OCI-LY3 (cell line): Measurements from ENCODE around the gene MYOT.

Experiments
- H2AFZ ChIP-seq: fragments of 200-600, 300-600 bp; shearing (Covaris generic); 2 replicates; pipeline ENCODE4 v1.6.0; 2014; ENCODE audit warnings: antibody characterized with exemption, low read depth, low read length
- H3K27ac ChIP-seq: fragments of 200-600, 300-600 bp; sonication (generic); 2 replicates; pipeline ENCODE4 v1.5.1; 2014; ENCODE audit warnings: mild to moderate bottlenecking, low read length, moderate library complexity, mixed read lengths
- H3K27me3 ChIP-seq: fragments of 200-600, 300-600 bp; sonication (generic); 2 replicates; pipeline ENCODE4 v1.6.1; 2014; ENCODE audit warnings: low read depth, low read length, mixed read lengths
- H3K36me3 ChIP-seq: fragments of 200-600, 300-600 bp; sonication (generic); replicated peaks from 2 replicates; pipeline ENCODE3; 2014; ENCODE audit warnings: low read depth, low read length, mixed read lengths
- H3K4me1 ChIP-seq: fragments of 300-600, 200-600 bp; sonication (generic); 2 replicates; pipeline ENCODE4 v1.6.1; 2014; ENCODE audit warnings: low read length, mixed read lengths
- H3K4me2 ChIP-seq: fragments of 200-600, 300-600 bp; sonication (generic); 2 replicates; pipeline ENCODE4 v1.6.1; 2014; ENCODE audit warnings: low read length, mixed read lengths
- H3K4me3 ChIP-seq: fragments of 300-600, 200-600 bp; sonication (generic); 2 replicates; pipeline ENCODE4 v1.5.1; 2014; ENCODE audit warnings: antibody characterized with exemption, mild to moderate bottlenecking, low read length, moderate library complexity
- H3K79me2 ChIP-seq: fragments of 300-600, 200-600 bp; shearing (Covaris generic); 2 replicates; pipeline ENCODE4 v1.6.1; 2014; ENCODE audit warnings: mild to moderate bottlenecking, low read length, mixed read lengths
- H3K9ac ChIP-seq: fragments of 300-600, 200-600 bp; shearing (Covaris generic); 2 replicates; pipeline ENCODE4 v1.6.0; 2014; ENCODE audit warnings: mild to moderate bottlenecking, low read length, moderate library complexity
- H3K9me3 ChIP-seq: fragments of 200-600, 300-600 bp; shearing (Covaris generic); 2 replicates; pipeline ENCODE4 v1.6.1; 2014; ENCODE audit warnings: low read length, mixed read lengths; ENCODE audit not compliant: insufficient read depth
- H4K20me1 ChIP-seq: fragments of 200-600, 300-600 bp; sonication (generic); 2 replicates; pipeline ENCODE4 v1.6.1; 2016; ENCODE audit warnings: low read length, mixed read lengths; ENCODE audit not compliant: insufficient read depth
- EZH2phosphoT487 ChIP-seq: fragments of 200-600 bp; shearing (Covaris generic); IDR thresholded peaks from 2 replicates; pipeline ENCODE4 v1.6.1; 2018; ENCODE audit warnings: antibody characterized with exemption, mixed run types, low read depth
- TF ChIP-seq, protein P1 (sequence below): fragments of 200-600, 300-600 bp; sonication (generic); IDR thresholded peaks from 2 replicates; pipeline ENCODE4 v1.5.1; 2014; ENCODE audit warnings: antibody characterized with exemption, low read length, low read depth

MYOT gene

DNA sequence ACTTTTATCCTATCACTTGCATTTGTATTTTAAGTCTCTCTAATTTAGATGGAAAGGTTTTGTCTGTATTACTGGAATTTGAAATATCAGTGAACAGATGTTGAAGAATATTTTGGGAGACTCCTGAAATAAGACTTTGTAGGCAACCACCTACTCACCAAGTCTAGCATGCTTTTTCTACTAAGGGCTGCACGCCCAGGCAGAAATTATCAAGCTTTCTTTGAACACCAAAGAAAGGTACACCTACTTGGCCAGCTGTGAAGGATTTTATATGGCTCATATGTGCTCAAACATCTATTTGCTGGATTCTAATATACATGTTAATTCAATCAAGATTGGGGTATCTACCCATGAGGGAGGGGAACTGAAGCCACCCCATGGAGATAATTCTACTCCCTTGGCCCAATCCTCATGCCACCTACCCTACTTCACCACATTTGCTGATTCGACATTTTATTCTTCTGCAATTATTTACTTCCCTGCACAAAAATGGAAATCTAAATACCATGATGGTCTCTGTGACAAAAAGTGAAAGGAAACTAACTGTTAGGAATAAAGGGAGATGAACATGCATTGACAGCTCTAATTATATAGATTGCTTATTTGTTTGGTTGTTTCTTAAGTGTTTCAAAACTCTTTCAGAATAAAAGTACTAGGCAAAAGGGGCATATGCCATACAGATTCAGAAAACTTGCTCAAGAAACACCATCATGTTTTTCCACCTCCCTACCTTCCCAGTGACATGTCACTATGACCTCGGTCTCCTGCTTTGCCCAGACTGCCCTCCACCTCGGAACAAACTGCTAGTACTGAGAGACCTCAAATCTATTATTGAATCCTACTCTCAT, 895 bp upstream of the MYOT start:
- H2AFZ ChIP-seq = no peak overlapping the region
- H3K27me3 ChIP-seq = no peaks in the 10 kb centered on the region
- H3K9me3 ChIP-seq = no peaks in the 10 kb centered on the region
- no peaks in the 10 kb centered on the region for H3K36me3 ChIP-seq
- TF ChIP-seq, protein P1, sequence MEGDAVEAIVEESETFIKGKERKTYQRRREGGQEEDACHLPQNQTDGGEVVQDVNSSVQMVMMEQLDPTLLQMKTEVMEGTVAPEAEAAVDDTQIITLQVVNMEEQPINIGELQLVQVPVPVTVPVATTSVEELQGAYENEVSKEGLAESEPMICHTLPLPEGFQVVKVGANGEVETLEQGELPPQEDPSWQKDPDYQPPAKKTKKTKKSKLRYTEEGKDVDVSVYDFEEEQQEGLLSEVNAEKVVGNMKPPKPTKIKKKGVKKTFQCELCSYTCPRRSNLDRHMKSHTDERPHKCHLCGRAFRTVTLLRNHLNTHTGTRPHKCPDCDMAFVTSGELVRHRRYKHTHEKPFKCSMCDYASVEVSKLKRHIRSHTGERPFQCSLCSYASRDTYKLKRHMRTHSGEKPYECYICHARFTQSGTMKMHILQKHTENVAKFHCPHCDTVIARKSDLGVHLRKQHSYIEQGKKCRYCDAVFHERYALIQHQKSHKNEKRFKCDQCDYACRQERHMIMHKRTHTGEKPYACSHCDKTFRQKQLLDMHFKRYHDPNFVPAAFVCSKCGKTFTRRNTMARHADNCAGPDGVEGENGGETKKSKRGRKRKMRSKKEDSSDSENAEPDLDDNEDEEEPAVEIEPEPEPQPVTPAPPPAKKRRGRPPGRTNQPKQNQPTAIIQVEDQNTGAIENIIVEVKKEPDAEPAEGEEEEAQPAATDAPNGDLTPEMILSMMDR = no peak
- no peak for TF ChIP-seq EZH2phosphoT487
- H4K20me1 ChIP-seq = no peaks in the 10 kb centered on the region
- no peak overlapping the region for H3K9ac ChIP-seq
- H3K4me2 ChIP-seq = no peak overlapping the region
- no peak overlapping the region for H3K4me3 ChIP-seq
- no peaks in the 10 kb centered on the region for H3K79me2 ChIP-seq
- H3K27ac ChIP-seq = no peak overlapping the region
- no peaks in the 10 kb centered on the region for H3K4me1 ChIP-seq

DNA sequence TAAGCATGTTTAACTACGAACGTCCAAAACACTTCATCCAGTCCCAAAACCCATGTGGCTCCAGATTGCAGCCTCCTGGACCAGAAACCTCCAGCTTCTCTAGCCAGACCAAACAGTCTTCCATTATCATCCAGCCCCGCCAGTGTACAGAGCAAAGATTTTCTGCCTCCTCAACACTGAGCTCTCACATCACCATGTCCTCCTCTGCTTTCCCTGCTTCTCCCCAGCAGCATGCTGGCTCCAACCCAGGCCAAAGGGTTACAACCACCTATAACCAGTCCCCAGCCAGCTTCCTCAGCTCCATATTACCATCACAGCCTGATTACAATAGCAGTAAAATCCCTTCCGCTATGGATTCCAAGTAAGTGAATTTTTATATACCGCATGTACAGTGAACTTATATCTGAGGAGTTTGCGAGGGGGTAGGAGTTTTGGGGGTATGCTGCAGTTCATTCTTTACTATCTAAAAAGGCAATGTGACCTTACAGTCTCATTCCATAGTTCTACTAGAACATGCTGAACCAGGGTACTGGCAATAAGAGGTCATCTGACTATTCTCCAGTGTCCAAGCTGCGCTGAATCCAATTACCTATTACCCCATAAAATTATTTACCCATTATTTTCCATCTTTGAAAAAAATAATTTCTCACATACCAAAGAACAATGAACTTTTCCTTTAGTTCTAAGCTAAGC, 3.1 kb downstream of the MYOT start:
- no peak for TF ChIP-seq EZH2phosphoT487
- TF ChIP-seq, protein P1 = no peak
- H3K4me1 ChIP-seq = no peaks in the 10 kb centered on the region
- H2AFZ ChIP-seq = no peak overlapping the region
- H3K79me2 ChIP-seq = no peaks in the 10 kb centered on the region
- no peaks in the 10 kb centered on the region for H3K27me3 ChIP-seq
- no peaks in the 10 kb centered on the region for H3K36me3 ChIP-seq
- H3K27ac ChIP-seq = no peak overlapping the region
- no peak overlapping the region for H3K9ac ChIP-seq
- H3K4me2 ChIP-seq = no peak overlapping the region
- H4K20me1 ChIP-seq = no peaks in the 10 kb centered on the region
- H3K4me3 ChIP-seq = no peak overlapping the region
- H3K9me3 ChIP-seq = no peaks in the 10 kb centered on the region

DNA sequence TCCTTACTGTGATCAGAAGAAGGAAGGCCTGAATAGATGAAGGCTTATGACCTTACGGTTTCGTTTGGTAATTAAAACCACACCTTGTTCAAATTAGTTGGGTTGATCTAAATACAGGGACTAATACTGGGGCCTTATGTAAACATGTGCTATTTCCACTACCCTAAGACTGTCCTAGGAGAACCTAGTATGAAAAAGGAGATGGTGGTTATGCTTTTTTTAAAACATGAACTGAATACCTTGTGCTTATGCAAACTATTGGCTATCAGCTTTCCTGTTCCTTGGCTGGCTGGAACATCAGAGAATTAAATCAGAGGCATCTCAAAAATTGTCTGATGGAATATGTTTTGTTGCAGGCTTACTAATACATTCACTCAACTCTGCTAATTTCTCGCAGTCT, 3.9 kb downstream of the MYOT start:
- TF ChIP-seq, protein P1 = no peak
- TF ChIP-seq EZH2phosphoT487 = no peak
- no peak overlapping the region for H3K9ac ChIP-seq
- H4K20me1 ChIP-seq = no peaks in the 10 kb centered on the region

DNA sequence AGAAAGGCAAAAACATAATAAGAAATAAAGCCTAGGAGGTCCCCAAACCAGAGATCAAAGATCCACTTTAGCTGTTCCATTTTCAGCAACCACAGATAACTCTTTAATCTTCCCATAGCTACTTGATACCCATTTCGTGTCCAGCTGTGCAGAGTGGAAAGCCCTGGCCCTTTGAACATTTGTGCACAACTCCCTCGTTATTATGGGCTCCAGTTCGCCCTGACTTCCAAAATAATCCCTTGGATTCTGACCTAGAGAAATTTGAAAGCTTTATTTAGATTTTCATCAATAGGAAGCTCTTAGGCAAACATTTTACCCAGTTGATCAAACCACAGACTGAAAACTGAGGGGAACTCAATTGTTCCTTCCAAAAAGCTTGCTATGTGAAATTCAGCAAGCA, 4.8 kb downstream of the MYOT start:
- TF ChIP-seq, protein P1 = no peak
- no peak for TF ChIP-seq EZH2phosphoT487

More for the DNA sequence above, 3.9 kb downstream of the MYOT start:
- Histone ChIP-seq H2AFZ (no peak overlapping the region), H3K36me3 (no peaks in the 10 kb centered on the region), H3K9me3 (no peaks in the 10 kb centered on the region), H3K27ac (no peak overlapping the region), H3K4me2 (no peak overlapping the region), H3K4me1 (no peaks in the 10 kb centered on the region), H3K79me2 (no peaks in the 10 kb centered on the region), H3K27me3 (no peaks in the 10 kb centered on the region), H3K4me3 (no peak overlapping the region)

More for the DNA sequence above, 4.8 kb downstream of the MYOT start:
- Histone ChIP-seq H3K4me1 (no peaks in the 10 kb centered on the region), H2AFZ (no peak overlapping the region), H3K9ac (no peak overlapping the region), H3K4me2 (no peak overlapping the region), H3K9me3 (no peaks in the 10 kb centered on the region), H3K36me3 (no peaks in the 10 kb centered on the region), H3K79me2 (no peaks in the 10 kb centered on the region), H3K4me3 (no peak overlapping the region), H4K20me1 (no peaks in the 10 kb centered on the region), H3K27me3 (no peaks in the 10 kb centered on the region), H3K27ac (no peak overlapping the region)
